CD4-positive, CD25-positive, alpha-beta regulatory T cell (primary cell): ENCODE measurements around the gene CYB5R3. TPM values are rescaled to one million over a fixed set of nuclear protein-coding genes. Genes with fewer than 3 reads are reported as not detected.

Experiments
- ATAC-seq, 2 donors: fragments of 150-1000 bp; cut with Tn5 transposase; one replicate each; pipeline ENCODE4 v1.10.0; 2021; ENCODE audit warnings: low read depth in 2 of 2, moderate number of reproducible peaks in 2 of 2, moderate library complexity in 1 of 2
- DNase-seq, 3 donors: peaks; one replicate each; pipeline versions ENCODE4 v3.0.0 to v3.0.0-alpha.2; 2012 to 2022; ENCODE audit warnings: mixed read lengths in 1 of 3
- H3K27ac ChIP-seq: one replicate; pipeline ENCODE4 v1.7.0; 2013; ENCODE audit warnings: mild to moderate bottlenecking, low read length; ENCODE audit not compliant: insufficient read depth, poor library complexity, severe bottlenecking
- H3K27me3 ChIP-seq: one replicate; pipeline ENCODE4 v1.7.0; 2013; ENCODE audit warnings: low read length; ENCODE audit not compliant: control insufficient read depth, insufficient read depth
- H3K36me3 ChIP-seq: one replicate; pipeline ENCODE4 v1.7.0; 2013; ENCODE audit warnings: mild to moderate bottlenecking, low read length, moderate library complexity; ENCODE audit not compliant: control insufficient read depth, insufficient read depth
- H3K4me1 ChIP-seq: 2 replicates; pipeline ENCODE4 v1.7.0; 2013; ENCODE audit warnings: mild to moderate bottlenecking, low read length; ENCODE audit not compliant: insufficient read depth, control insufficient read depth, poor library complexity, severe bottlenecking
- H3K4me3 ChIP-seq: one replicate; pipeline ENCODE4 v1.7.0; 2013; ENCODE audit warnings: low read depth, mild to moderate bottlenecking, low read length, moderate library complexity
- H3K9me3 ChIP-seq, 2 experiments: 1 replicate in 1 of 2; 2 replicates in 1 of 2; pipeline ENCODE4 v1.7.0; 2013; ENCODE audit warnings: low read length in 2 of 2, mild to moderate bottlenecking in 1 of 2, moderate library complexity in 1 of 2; ENCODE audit not compliant: control insufficient read depth in 2 of 2
- H3K27ac Mint-ChIP-seq, 3 donors: one replicate each; pipeline ENCODE4 v1.8.0; 2020 to 2022; ENCODE audit warnings: mild to moderate bottlenecking in 3 of 3, mixed read lengths in 3 of 3, moderate library complexity in 2 of 3
- H3K27me3 Mint-ChIP-seq: one replicate; pipeline ENCODE4 v1.8.0; 2022; ENCODE audit warnings: mild to moderate bottlenecking, mixed read lengths
- H3K36me3 Mint-ChIP-seq: one replicate; pipeline ENCODE4 v1.8.0; 2020; ENCODE audit warnings: mixed read lengths
- H3K4me1 Mint-ChIP-seq, 4 donors: one replicate each; pipeline ENCODE4 v1.8.0; 2020 to 2022; ENCODE audit warnings: mixed read lengths in 4 of 4, mild to moderate bottlenecking in 1 of 4
- H3K4me3 Mint-ChIP-seq, 4 donors: one replicate each; pipeline ENCODE4 v1.8.0; 2020 to 2022; ENCODE audit warnings: mild to moderate bottlenecking in 4 of 4, mixed read lengths in 4 of 4, moderate library complexity in 3 of 4
- H3K9me3 Mint-ChIP-seq, 7 donors: one replicate each; pipeline ENCODE4 v1.8.0; 2020 to 2022; ENCODE audit warnings: mixed read lengths in 7 of 7, mild to moderate bottlenecking in 3 of 7, moderate library complexity in 2 of 7
- polyA plus RNA-seq, 4 donors: library from polyadenylated mRNA; unstranded; fragments of 300-500 nt; fragmentation: Illumina TruSeq; gene quantifications; one replicate each; pipeline ENCODE4 v1.2.3, GENCODE V29; 2021
- total RNA-seq: library from RNA; stranded (reverse); gene quantifications from one replicate; pipeline ENCODE4 v1.2.3, GENCODE V29; 2022

CYB5R3 gene
- total RNA-seq = 56.3 TPM
- 10 to 100 TPM; 46.6 to 56.3 (median 54.4) TPM for polyA plus RNA-seq

DNA sequence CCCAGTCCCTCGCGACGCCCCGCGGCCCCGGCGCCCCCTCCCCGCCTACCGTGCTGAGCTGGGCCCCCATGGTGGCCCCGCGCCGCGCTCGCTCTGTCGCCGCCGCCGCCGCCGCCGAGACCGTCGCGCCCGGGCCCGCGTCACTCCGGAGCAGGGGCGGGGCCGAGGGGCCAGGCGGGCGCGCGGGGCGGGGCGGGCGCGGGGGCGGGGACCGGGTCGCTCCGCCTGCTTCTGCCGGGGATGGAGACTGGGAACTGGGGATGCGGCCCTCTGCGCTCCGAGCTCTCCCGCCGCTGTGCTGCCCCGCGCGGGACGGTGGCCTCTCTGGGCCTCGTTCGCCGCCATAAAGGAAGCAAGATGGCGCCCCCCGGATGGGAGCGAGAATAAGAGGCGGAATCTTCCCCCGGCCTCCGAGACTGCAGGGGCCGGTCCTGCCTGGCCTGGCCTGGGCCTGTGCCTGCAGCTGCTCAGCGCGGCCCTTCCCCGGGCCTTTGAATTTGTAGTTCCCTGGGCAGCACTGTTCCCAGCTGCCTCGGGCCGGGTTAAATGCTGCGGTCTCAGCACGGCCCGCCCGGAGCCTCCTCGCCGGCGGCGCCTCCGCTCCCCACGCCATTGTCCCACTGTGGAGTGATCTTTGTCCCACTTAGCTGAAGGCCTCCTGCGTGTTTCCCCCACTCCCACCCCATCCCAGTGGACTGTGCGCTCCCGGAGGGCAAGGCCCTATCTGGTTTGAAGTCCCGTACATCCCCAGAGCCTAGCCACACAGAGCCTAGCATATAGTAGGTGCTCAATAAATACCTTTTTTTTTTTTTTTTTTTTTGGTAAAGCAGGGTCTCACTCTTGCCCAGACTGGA lies at the start of gene CYB5R3:
Gene CYB5R3 (minus strand): TSS at position 147 of the 854 bp plus-strand sequence. CDS start 77 bp downstream, at position 70.
- Mint-ChIP-seq H3K4me3 (peak within 1 kb of the TSS; percentile 95 to 99 (median 99)), H3K27me3 (peaks cover 12% of the 10 kb centered on the region), H3K4me1 (peaks cover 0 to 40% (median 8%) of the 10 kb centered on the region in 4 donors), H3K27ac (peak within 1 kb of the TSS; percentile 98 to 100 (median 99)), H3K9me3 (no peaks in the 10 kb centered on the region), H3K36me3 (no peaks in the 10 kb centered on the region)
- ATAC-seq (peak; percentile 73 to 78), DNase-seq (peak; percentile 73 to 76 (median 73))
- Histone ChIP-seq H3K27ac (peak within 1 kb of the TSS; percentile 70), H3K4me3 (peak within 1 kb of the TSS; percentile 77), H3K4me1 (peaks cover 23% of the 10 kb centered on the region), H3K36me3 (no peaks in the 10 kb centered on the region), H3K9me3 (no peaks in the 10 kb centered on the region), H3K27me3 (no peaks in the 10 kb centered on the region)

GRCh38 chr22:42697542-42698013 lies 48.4 kb upstream of the CYB5R3 start:
- H3K27ac Mint-ChIP-seq = no peak overlapping the region
- no peaks in the 10 kb centered on the region for H3K4me1 Mint-ChIP-seq
- H3K9me3 Mint-ChIP-seq = peaks cover 0 to 2% (median 0%) of the 10 kb centered on the region in 7 donors
- H3K9me3 ChIP-seq = no peaks in the 10 kb centered on the region
- no peaks in the 10 kb centered on the region for H3K36me3 Mint-ChIP-seq
- H3K27me3 Mint-ChIP-seq = no peaks in the 10 kb centered on the region
- H3K4me3 Mint-ChIP-seq = no peak overlapping the region
- H3K4me3 ChIP-seq = no peak overlapping the region
- ATAC-seq (no peak), DNase-seq (no peak)
- H3K27ac ChIP-seq = no peak overlapping the region
- no peaks in the 10 kb centered on the region for H3K4me1 ChIP-seq
- no peaks in the 10 kb centered on the region for H3K27me3 ChIP-seq
- no peaks in the 10 kb centered on the region for H3K36me3 ChIP-seq

- no peaks in the 10 kb centered on the region for H3K36me3 Mint-ChIP-seq
Observed at GRCh38 chr22:42696331-42696967, 47.3 kb upstream of the CYB5R3 start.

GRCh38 chr22:42695294-42695693 lies 46.1 kb upstream of the CYB5R3 start:
- no peak overlapping the region for H3K4me3 ChIP-seq
- Mint-ChIP-seq H3K36me3 (no peaks in the 10 kb centered on the region), H3K27me3 (no peaks in the 10 kb centered on the region), H3K4me3 (no peak overlapping the region), H3K27ac (no peak overlapping the region), H3K9me3 (no peaks in the 10 kb centered on the region), H3K4me1 (no peaks in the 10 kb centered on the region)
- no peaks in the 10 kb centered on the region for H3K9me3 ChIP-seq
- ATAC-seq (no peak), DNase-seq (no peak)
- H3K4me1 ChIP-seq = no peaks in the 10 kb centered on the region
- no peak overlapping the region for H3K27ac ChIP-seq
- H3K27me3 ChIP-seq = no peaks in the 10 kb centered on the region
- no peaks in the 10 kb centered on the region for H3K36me3 ChIP-seq

More at GRCh38 chr22:42696331-42696967, 47.3 kb upstream of the CYB5R3 start:
- Histone ChIP-seq H3K27ac (no peak overlapping the region), H3K4me3 (no peak overlapping the region), H3K27me3 (no peaks in the 10 kb centered on the region), H3K9me3 (no peaks in the 10 kb centered on the region), H3K4me1 (no peaks in the 10 kb centered on the region), H3K36me3 (no peaks in the 10 kb centered on the region)
- ATAC-seq = no peak
- DNase-seq = no peak
- Mint-ChIP-seq H3K27me3 (no peaks in the 10 kb centered on the region), H3K4me1 (no peaks in the 10 kb centered on the region), H3K9me3 (peaks cover 0 to 2% (median 0%) of the 10 kb centered on the region in 7 donors), H3K27ac (no peak overlapping the region), H3K4me3 (no peak overlapping the region)

DNA sequence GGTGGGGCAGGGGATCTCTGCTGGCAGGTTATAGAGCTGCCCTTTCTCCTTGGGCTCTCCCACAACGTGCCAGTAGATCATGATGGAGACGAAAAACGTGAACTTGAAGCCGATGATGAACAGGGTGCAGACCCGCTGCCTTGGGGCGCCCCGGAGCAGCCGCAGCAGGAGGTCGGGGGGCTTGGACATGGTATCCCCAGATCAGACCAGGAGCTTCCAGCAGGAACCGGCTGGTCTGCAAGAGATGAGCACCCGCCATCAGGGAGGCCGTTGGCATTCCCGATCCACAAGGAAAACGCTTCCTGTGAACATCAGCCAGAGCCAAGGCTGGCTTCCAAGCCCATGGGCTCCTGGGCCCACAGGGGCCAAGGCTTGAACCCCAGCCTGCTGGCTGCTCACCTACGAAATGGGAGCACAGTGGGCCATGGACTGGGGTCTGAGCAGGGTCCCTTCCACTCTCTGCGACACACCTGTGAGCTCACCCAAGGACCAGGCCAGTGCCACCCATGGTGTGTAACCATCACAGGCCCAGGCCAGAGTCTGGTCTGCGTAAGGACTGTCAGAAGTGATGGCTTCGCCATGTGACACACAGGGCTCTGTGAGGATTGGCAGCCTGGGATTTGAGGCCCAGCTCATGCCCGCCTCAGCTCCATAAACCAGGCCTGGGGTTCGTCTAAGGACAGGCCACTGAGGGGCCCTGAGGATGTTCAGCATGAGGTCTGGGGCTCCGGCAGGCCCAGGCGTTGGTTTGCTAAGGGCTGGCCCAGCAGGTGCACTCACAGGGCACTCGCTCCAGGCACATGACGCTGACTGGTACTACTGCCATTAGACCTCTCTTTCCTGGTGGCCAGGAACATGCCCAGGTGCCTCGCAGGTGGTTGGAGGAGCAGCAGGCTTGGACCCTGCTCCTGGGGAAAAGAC lies 44.8 kb upstream of the CYB5R3 start:
- H3K4me3 Mint-ChIP-seq = no peak overlapping the region
- ATAC-seq = no peak
- H3K36me3 ChIP-seq = no peaks in the 10 kb centered on the region

GRCh38 chr22:42693055-42693762 lies 44.0 kb upstream of the CYB5R3 start:
- no peaks in the 10 kb centered on the region for H3K36me3 Mint-ChIP-seq
- H3K4me1 Mint-ChIP-seq = no peaks in the 10 kb centered on the region
- Histone ChIP-seq H3K4me1 (no peaks in the 10 kb centered on the region), H3K27me3 (no peaks in the 10 kb centered on the region), H3K9me3 (no peaks in the 10 kb centered on the region), H3K36me3 (no peaks in the 10 kb centered on the region), H3K27ac (no peak overlapping the region), H3K4me3 (no peak overlapping the region)
- H3K27ac Mint-ChIP-seq = no peak overlapping the region
- no peak overlapping the region for H3K4me3 Mint-ChIP-seq
- no peak for DNase-seq
- no peaks in the 10 kb centered on the region for H3K9me3 Mint-ChIP-seq
- no peaks in the 10 kb centered on the region for H3K27me3 Mint-ChIP-seq
- ATAC-seq = no peak

More for the DNA sequence above, 44.8 kb upstream of the CYB5R3 start:
- no peaks in the 10 kb centered on the region for H3K36me3 Mint-ChIP-seq
- no peaks in the 10 kb centered on the region for H3K9me3 Mint-ChIP-seq
- Histone ChIP-seq H3K4me3 (no peak overlapping the region), H3K27ac (no peak overlapping the region), H3K9me3 (no peaks in the 10 kb centered on the region), H3K4me1 (no peaks in the 10 kb centered on the region), H3K27me3 (no peaks in the 10 kb centered on the region)
- no peak for DNase-seq
- no peaks in the 10 kb centered on the region for H3K27me3 Mint-ChIP-seq
- H3K4me1 Mint-ChIP-seq = no peaks in the 10 kb centered on the region
- H3K27ac Mint-ChIP-seq = no peak overlapping the region
